HepG2 (cell line): ENCODE measurements around the gene TEAD1. TPM values are rescaled to one million over a fixed set of nuclear protein-coding genes. Genes with fewer than 3 reads are reported as not detected.

Experiments
- AGO1 ChIP-seq: fragments of 200-400 bp; formaldehyde crosslinking; IDR thresholded peaks from 2 replicates; pipeline ENCODE4 v1.6.1; 2017; ENCODE audit warnings: mild to moderate bottlenecking, low read depth, low read length, moderate library complexity; ENCODE audit not compliant: poor library complexity, severe bottlenecking
- ASH2L ChIP-seq: fragments of 300-600, 200-600 bp; sonication (generic); IDR thresholded peaks from 2 replicates; pipeline ENCODE4 v1.7.0; 2017; ENCODE audit warnings: low read depth, mild to moderate bottlenecking, moderate library complexity, mixed read lengths, low read length; ENCODE audit not compliant: insufficient read length
- BCL6 ChIP-seq: IDR thresholded peaks from 2 replicates; pipeline ENCODE4 v1.6.1; 2016; ENCODE audit warnings: missing genetic modification reagents, missing compliant biosample characterization
- ETV6 ChIP-seq: sonication (generic); formaldehyde crosslinking; conservative IDR thresholded peaks from 2 replicates; pipeline ENCODE4 v1.4.0; 2020; ENCODE audit warnings: missing genetic modification reagents
- FOXA1 ChIP-seq, 2 experiments: fragments of 450-650 bp in 1 of 2; sonication (generic) in 1 of 2; formaldehyde crosslinking in 1 of 2; IDR thresholded peaks; 2 replicates each; pipeline versions ENCODE4 v1.4.0 to v1.6.1; 2016 to 2020; ENCODE audit warnings: missing genetic modification reagents in 1 of 2
- FOXJ3 ChIP-seq: sonication (generic); formaldehyde crosslinking; IDR thresholded peaks from 2 replicates; pipeline ENCODE4 v1.4.0; 2020; ENCODE audit warnings: missing genetic modification reagents, mild to moderate bottlenecking, borderline replicate concordance
- FOXP1 ChIP-seq, 2 experiments: fragments of 450-650 bp in 1 of 2; IDR thresholded peaks; 2 replicates each; pipeline ENCODE4 v1.6.1; 2017 to 2018; ENCODE audit warnings: antibody characterized with exemption in 1 of 2
- MAFF ChIP-seq: IDR thresholded peaks from 2 replicates; pipeline ENCODE4 v1.6.1; 2011; ENCODE audit warnings: low read depth, low read length, improper control_type of control experiment
- NFKBIZ ChIP-seq: IDR thresholded peaks from 2 replicates; pipeline ENCODE4 v1.6.1; 2018; ENCODE audit warnings: missing genetic modification reagents, missing compliant biosample characterization
- PCBP1 ChIP-seq: fragments of 200-400 bp; formaldehyde crosslinking; IDR thresholded peaks from 2 replicates; pipeline ENCODE4 v1.6.1; 2017; ENCODE audit warnings: mild to moderate bottlenecking, low read depth, low read length, borderline replicate concordance
- SMARCC2 ChIP-seq: fragments of 450-650 bp; IDR thresholded peaks from 2 replicates; pipeline ENCODE4 v1.6.1; 2017; ENCODE audit warnings: antibody characterized with exemption, mild to moderate bottlenecking
- SOX5 ChIP-seq: IDR thresholded peaks from 2 replicates; pipeline ENCODE4 v1.6.1; 2016; ENCODE audit warnings: borderline replicate concordance
- TBX3 ChIP-seq: fragments of 450-650 bp; IDR thresholded peaks from 2 replicates; pipeline ENCODE4 v1.6.1; 2017; ENCODE audit warnings: antibody characterized with exemption, mild to moderate bottlenecking, inconsistent platforms, borderline replicate concordance
- TEAD2 ChIP-seq: sonication (generic); formaldehyde crosslinking; IDR thresholded peaks from 2 replicates; pipeline ENCODE4 v1.9.0; 2021; ENCODE audit warnings: missing genetic modification reagents
- YY1 ChIP-seq: IDR thresholded peaks from 2 replicates; pipeline ENCODE4 v1.6.1; 2011; ENCODE audit warnings: low read length, low read depth, moderate library complexity, mild to moderate bottlenecking; ENCODE audit not compliant: insufficient read depth, insufficient replicate concordance
- ZKSCAN5 ChIP-seq: sonication (generic); formaldehyde crosslinking; IDR thresholded peaks from 2 replicates; pipeline ENCODE4 v1.5.1; 2020; ENCODE audit warnings: mild to moderate bottlenecking, missing genetic modification reagents
- ZNF3 ChIP-seq: IDR thresholded peaks from 2 replicates; pipeline ENCODE4 v1.7.0; 2017; ENCODE audit warnings: inconsistent platforms
- ZNF30 ChIP-seq: sonication (generic); formaldehyde crosslinking; IDR thresholded peaks from 2 replicates; pipeline ENCODE4 v1.5.0; 2020; ENCODE audit warnings: mild to moderate bottlenecking, missing genetic modification reagents
- ZNF564 ChIP-seq: sonication (generic); formaldehyde crosslinking; IDR thresholded peaks from 2 replicates; pipeline ENCODE4 v1.8.1; 2023; ENCODE audit warnings: mild to moderate bottlenecking, missing genetic modification reagents
- ZNF605 ChIP-seq: sonication (generic); formaldehyde crosslinking; IDR thresholded peaks from 2 replicates; pipeline ENCODE4 v1.8.0; 2022; ENCODE audit warnings: mild to moderate bottlenecking, missing genetic modification reagents
- polyA plus RNA-seq, 8 experiments: library from polyadenylated mRNA; depleted of rRNA in 3 of 8; stranded (reverse) in 7 of 8; unstranded in 1 of 8; fragments of >200 nt; fragmentation: Illumina TruSeq in 4 of 8; extraction: Trizol in 4 of 8; gene quantifications; 2 replicates each; pipeline versions ENCODE4 v1.2.1 to v1.2.3, GENCODE V29; 2011 to 2016; ENCODE audit warnings: low read depth in 4 of 8, missing spikeins in 1 of 8, mixed read lengths in 1 of 8; ENCODE audit not compliant: insufficient read depth in 1 of 8
- total RNA-seq, 5 experiments: library from RNA; depleted of rRNA; stranded (reverse); fragments of >200 nt; fragmentation: Illumina TruSeq; extraction: Trizol; gene quantifications; 2 replicates each; pipeline ENCODE4 v1.2.3, GENCODE V29; 2016; ENCODE audit warnings: low read depth in 1 of 5
- TF ChIP-seq, protein P1 (sequence below): sonication (generic); formaldehyde crosslinking; IDR thresholded peaks from 2 replicates; pipeline ENCODE4 v1.5.0; 2020; ENCODE audit warnings: mild to moderate bottlenecking, missing genetic modification reagents
- TF ChIP-seq, protein P2 (sequence below): IDR thresholded peaks from 2 replicates; pipeline ENCODE4 v1.4.0; 2020; ENCODE audit warnings: mild to moderate bottlenecking, missing genetic modification reagents
- TF ChIP-seq, protein P3 (sequence below): sonication (generic); formaldehyde crosslinking; IDR thresholded peaks from 2 replicates; pipeline ENCODE4 v1.5.1; 2020; ENCODE audit warnings: missing genetic modification reagents, mild to moderate bottlenecking, borderline replicate concordance

The TEAD1 gene
- total and polyA plus RNA-seq, 2 of the 13 experiments (the other 11 are each of a cell fraction or from before 2014, with no cell fraction given), result 20.1 to 30.5 TPM

DNA sequence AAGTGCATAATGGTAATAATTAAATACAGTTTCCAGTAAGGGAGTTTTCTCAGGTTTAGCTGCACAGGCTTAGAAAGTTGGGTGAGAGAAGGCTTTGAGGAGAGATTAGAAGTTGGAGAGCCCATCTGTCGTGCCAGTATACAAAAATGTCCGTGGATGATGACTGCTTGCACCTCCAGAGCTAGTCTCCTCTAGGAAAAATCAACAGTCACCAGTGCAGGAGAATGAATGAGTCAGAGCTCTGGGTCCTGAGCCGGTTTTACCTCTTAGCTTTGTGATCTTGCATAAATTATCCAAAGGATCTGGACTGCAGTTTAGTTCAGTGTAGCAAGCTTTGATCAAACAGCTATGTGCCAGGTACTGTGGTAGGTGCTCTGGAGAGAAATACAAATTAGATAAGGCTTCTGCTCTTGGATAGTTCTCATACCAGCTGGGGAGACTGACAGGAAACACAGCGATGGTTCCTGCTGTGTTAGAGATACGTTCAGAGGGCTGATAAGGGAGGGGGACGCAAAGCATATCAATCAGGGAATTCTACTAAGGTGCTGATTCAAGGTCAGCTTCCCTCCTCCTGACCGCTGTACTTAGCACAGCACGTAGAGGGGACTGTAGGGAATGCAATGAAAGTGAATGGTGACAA lies 125.9 kb downstream of the TEAD1 start (continued):
- TF ChIP-seq SMARCC2 (no peak), BCL6 (peak; percentile 91), ASH2L (peak; percentile 56), TBX3 (peak; percentile 44; the same call in 1 of the 2 replicates), ETV6 (no peak), TEAD2 (no peak), SOX5 (CRISPR knock-in tag) (peak; percentile 8; the same call in 1 of the 2 replicates), MAFF (0 out of 2 replicates have a peak, but pooled peaks have one; percentile 17), YY1 (no peak), NFKBIZ (CRISPR knock-in tag) (no peak), PCBP1 (no peak), FOXA1 (IDR thresholded peaks at IDR 0.05) (no peak), FOXA1 (CRISPR knock-in tag; IDR thresholded peaks at IDR 0.05) (peak; percentile 16; the same call in 1 of the 2 replicates), FOXP1 (IDR thresholded peaks at IDR 0.05) (no peak), FOXP1 (CRISPR knock-in tag; IDR thresholded peaks at IDR 0.05) (no peak), ZKSCAN5 (no peak), AGO1 (no peak), ZNF605 (CRISPR knock-in tag) (no peak), ZNF564 (CRISPR knock-in tag) (no peak), FOXJ3 (no peak), ZNF3 (CRISPR knock-in tag) (no peak), ZNF30 (CRISPR knock-in tag) (no peak)
- TF ChIP-seq, protein P1, sequence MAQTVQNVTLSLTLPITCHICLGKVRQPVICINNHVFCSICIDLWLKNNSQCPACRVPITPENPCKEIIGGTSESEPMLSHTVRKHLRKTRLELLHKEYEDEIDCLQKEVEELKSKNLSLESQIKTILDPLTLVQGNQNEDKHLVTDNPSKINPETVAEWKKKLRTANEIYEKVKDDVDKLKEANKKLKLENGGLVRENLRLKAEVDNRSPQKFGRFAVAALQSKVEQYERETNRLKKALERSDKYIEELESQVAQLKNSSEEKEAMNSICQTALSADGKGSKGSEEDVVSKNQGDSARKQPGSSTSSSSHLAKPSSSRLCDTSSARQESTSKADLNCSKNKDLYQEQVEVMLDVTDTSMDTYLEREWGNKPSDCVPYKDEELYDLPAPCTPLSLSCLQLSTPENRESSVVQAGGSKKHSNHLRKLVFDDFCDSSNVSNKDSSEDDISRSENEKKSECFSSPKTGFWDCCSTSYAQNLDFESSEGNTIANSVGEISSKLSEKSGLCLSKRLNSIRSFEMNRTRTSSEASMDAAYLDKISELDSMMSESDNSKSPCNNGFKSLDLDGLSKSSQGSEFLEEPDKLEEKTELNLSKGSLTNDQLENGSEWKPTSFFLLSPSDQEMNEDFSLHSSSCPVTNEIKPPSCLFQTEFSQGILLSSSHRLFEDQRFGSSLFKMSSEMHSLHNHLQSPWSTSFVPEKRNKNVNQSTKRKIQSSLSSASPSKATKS (CRISPR knock-in tag), result no peak
- TF ChIP-seq, protein P2, sequence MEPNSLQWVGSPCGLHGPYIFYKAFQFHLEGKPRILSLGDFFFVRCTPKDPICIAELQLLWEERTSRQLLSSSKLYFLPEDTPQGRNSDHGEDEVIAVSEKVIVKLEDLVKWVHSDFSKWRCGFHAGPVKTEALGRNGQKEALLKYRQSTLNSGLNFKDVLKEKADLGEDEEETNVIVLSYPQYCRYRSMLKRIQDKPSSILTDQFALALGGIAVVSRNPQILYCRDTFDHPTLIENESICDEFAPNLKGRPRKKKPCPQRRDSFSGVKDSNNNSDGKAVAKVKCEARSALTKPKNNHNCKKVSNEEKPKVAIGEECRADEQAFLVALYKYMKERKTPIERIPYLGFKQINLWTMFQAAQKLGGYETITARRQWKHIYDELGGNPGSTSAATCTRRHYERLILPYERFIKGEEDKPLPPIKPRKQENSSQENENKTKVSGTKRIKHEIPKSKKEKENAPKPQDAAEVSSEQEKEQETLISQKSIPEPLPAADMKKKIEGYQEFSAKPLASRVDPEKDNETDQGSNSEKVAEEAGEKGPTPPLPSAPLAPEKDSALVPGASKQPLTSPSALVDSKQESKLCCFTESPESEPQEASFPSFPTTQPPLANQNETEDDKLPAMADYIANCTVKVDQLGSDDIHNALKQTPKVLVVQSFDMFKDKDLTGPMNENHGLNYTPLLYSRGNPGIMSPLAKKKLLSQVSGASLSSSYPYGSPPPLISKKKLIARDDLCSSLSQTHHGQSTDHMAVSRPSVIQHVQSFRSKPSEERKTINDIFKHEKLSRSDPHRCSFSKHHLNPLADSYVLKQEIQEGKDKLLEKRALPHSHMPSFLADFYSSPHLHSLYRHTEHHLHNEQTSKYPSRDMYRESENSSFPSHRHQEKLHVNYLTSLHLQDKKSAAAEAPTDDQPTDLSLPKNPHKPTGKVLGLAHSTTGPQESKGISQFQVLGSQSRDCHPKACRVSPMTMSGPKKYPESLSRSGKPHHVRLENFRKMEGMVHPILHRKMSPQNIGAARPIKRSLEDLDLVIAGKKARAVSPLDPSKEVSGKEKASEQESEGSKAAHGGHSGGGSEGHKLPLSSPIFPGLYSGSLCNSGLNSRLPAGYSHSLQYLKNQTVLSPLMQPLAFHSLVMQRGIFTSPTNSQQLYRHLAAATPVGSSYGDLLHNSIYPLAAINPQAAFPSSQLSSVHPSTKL, result no peak; the same call in 1 of the 2 replicates
- TF ChIP-seq, protein P3, sequence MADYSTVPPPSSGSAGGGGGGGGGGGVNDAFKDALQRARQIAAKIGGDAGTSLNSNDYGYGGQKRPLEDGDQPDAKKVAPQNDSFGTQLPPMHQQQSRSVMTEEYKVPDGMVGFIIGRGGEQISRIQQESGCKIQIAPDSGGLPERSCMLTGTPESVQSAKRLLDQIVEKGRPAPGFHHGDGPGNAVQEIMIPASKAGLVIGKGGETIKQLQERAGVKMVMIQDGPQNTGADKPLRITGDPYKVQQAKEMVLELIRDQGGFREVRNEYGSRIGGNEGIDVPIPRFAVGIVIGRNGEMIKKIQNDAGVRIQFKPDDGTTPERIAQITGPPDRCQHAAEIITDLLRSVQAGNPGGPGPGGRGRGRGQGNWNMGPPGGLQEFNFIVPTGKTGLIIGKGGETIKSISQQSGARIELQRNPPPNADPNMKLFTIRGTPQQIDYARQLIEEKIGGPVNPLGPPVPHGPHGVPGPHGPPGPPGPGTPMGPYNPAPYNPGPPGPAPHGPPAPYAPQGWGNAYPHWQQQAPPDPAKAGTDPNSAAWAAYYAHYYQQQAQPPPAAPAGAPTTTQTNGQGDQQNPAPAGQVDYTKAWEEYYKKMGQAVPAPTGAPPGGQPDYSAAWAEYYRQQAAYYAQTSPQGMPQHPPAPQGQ (CRISPR knock-in tag), result no peak
